ENCODE data around the gene SEMA6D.

DNA sequence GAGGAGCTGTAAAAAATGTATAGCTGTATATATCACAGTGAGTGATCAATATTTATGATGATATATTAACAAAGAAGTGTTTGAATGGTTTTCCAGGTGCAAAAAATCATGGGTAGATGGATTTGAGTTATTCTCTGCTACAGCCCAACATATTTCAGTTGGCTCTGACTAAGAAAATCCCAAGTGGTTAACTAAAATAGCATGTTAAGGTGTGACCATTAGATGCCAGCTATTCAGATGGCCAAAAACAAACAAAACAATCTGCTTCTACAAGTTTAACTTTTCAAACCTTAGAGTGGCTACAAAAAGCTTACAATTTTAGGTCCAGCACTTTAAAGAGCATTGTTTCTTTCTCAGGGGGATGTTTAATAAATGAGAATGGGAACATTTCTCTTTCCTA is 67.5 kb downstream of the SEMA6D start:
- TF ChIP-seq POLR2A (IDR thresholded peaks at IDR 0.05) (no peak), CTCF (IDR thresholded peaks at IDR 0.05) (no peak), POLR2AphosphoS5 (IDR thresholded peaks at IDR 0.05) (no peak)

Measured in sigmoid colon (tissue), 4 donors.